Stimulated activated CD8-positive, alpha-beta memory T cell treated with anti-CD3 and anti-CD28 coated beads, Interleukin-2, amount 100 ng/mL, for 48 hours (primary cell): ENCODE measurements around the gene TOP2B.

Experiments used
- DNase-seq, 2 donors: peaks; one replicate each; pipeline ENCODE4 v3.0.0-alpha.2; 2020; ENCODE audit warnings: low read depth in 2 of 2

The TOP2B gene, protein sequence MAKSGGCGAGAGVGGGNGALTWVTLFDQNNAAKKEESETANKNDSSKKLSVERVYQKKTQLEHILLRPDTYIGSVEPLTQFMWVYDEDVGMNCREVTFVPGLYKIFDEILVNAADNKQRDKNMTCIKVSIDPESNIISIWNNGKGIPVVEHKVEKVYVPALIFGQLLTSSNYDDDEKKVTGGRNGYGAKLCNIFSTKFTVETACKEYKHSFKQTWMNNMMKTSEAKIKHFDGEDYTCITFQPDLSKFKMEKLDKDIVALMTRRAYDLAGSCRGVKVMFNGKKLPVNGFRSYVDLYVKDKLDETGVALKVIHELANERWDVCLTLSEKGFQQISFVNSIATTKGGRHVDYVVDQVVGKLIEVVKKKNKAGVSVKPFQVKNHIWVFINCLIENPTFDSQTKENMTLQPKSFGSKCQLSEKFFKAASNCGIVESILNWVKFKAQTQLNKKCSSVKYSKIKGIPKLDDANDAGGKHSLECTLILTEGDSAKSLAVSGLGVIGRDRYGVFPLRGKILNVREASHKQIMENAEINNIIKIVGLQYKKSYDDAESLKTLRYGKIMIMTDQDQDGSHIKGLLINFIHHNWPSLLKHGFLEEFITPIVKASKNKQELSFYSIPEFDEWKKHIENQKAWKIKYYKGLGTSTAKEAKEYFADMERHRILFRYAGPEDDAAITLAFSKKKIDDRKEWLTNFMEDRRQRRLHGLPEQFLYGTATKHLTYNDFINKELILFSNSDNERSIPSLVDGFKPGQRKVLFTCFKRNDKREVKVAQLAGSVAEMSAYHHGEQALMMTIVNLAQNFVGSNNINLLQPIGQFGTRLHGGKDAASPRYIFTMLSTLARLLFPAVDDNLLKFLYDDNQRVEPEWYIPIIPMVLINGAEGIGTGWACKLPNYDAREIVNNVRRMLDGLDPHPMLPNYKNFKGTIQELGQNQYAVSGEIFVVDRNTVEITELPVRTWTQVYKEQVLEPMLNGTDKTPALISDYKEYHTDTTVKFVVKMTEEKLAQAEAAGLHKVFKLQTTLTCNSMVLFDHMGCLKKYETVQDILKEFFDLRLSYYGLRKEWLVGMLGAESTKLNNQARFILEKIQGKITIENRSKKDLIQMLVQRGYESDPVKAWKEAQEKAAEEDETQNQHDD (N-terminal part only)

DNA sequence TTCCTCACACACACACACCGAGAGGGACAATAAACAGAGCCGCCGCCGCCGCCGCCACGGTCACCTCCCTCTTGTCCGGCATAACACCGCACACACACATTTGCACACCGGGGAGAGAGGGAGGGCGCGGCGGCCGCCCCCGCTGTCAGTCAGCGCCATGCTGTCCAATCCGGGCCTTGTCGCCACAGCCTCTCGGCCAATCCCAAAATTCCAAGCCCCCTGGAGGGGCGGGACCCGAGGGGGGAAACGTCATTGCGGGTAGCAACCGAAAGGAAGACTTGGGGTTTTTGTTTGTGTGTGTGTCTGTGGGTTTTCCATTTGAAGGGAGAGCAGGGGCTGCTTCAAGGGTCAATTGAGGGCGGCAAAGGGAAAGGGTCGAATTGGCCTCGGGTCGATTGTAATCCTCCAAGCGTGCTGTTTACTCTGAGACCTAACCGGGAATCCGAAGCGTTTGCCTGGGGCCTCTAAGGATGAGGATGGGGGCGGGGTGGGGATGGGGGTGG lies at the start of gene TOP2B:
TOP2B (minus strand) TSS at position 96 of the 503 bp plus-strand sequence. CDS start 610 bp downstream, outside the sequence.
- DNase-seq: peak; percentile 87 to 91

- no peak for DNase-seq
These were observed 48.8 kb upstream of the TOP2B start for GRCh38 chr3:25713341-25713985.

GRCh38 chr3:25711090-25711489 lies 46.4 kb upstream of the TOP2B start:
- no peak for DNase-seq

- DNase-seq: no peak
These were observed 43.3 kb upstream of the TOP2B start for GRCh38 chr3:25708036-25708435.

GRCh38 chr3:25707268-25707926 lies 42.7 kb upstream of the TOP2B start:
- DNase-seq: no peak

DNA sequence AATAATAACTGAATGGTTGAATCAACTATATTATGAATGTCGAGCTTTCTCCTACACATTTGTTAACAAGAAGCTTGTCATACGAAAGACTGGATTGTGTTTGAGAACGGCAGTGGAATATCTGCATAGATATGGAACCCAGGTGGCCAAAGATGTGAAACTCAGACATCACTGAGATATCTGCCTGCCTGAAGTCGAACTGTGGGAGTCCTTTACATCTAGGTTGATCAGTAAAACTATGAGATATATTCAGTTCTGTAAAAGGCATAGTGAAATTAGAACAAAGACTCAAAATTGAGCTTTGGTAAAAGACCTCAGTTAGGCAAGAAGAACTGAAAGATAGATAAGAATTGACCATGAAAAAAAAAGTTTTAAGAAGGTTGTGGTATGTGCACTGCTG lies 41.5 kb upstream of the TOP2B start:
- no peak for DNase-seq

DNA sequence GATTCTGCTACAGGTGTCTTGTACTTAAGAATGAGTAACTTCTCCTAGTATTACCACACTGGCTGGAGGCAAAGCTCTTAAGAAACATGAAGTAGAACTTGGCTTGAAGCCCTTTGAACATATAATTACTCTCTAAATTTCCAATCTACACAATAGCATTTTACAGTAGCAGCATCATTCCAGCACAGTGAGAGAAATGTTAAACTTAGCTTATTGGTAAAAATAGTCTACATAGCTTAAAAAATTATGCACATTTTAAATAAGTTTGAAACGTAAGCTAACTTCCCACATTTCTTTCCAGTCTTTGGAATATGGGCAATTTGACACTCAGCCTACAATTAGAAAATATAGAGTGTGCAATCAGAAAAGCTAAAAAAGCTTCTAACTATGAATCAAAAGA lies 32.8 kb upstream of the TOP2B start:
- DNase-seq: no peak

DNA sequence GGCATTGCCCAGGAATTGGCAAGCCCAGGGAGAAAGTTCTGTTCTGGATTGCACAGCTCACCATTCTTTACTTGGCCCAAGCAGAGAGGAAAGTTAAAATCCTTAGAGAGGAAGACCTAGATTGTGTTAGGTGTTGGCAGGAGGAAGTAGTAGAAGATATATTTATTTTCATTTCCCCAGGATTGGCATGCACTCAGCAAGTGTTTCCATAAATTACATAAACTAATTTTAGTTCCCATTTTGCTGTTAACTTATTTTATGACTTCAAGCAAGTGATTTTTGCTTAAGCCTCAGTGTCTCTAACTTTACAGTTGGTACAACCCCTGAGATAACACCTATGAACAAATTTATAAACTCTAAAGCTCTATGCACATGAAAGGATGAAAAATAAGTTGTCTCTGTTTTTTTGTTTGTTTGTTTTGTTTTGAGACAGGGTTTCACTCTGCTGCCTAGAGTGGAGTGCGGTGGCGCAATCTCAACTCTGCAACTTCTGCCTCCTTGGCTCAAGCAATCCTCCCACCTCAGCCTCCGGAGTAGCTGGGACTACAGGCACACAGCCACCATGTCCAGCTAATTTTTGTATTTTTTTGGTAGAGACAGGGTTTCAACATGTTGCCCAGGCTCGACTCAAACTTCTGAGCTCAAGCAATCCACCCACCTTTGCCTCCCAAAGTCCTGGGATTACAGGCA lies 31.2 kb upstream of the TOP2B start:
- no peak for DNase-seq

DNA sequence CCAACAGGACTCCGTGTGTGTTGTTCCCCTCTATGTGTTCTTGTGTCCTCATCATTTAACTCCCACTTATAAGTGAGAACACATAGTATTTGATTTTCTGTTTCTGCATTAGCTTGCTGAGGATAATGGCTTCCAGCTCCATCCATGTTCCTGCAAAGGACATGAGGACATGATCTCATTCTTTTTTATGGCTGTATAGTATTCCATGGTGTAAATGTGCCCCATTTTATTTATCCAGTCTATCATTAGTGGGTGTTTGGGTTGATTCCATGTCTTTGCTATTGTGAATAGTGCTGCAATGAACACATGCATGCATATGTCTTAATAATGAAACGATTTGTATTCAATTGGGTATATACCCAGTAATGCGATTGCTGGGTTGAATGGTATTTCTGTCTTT lies 28.5 kb upstream of the TOP2B start:
- DNase-seq: no peak

DNA sequence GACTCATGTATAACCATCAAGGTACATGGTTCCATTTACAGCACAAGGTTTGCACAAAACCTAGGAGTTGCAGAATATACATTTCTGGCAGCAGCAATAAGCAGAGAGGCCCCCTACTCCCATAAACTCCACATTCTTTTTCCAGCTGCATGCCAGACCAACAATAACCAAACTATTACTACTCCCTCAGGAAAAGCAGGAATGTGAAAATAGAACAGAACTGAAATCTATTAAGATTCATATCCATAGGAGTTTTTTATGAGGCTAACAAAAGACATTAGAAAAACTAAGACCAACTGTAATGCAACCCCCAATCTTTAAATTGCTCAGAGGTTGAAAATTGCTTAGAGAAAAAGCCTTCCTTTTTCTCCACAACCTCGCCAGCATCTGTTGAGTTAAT lies 27.6 kb upstream of the TOP2B start:
- DNase-seq: no peak

- no peak for DNase-seq
These were observed 26.2 kb upstream of the TOP2B start for GRCh38 chr3:25690768-25691533.

DNA sequence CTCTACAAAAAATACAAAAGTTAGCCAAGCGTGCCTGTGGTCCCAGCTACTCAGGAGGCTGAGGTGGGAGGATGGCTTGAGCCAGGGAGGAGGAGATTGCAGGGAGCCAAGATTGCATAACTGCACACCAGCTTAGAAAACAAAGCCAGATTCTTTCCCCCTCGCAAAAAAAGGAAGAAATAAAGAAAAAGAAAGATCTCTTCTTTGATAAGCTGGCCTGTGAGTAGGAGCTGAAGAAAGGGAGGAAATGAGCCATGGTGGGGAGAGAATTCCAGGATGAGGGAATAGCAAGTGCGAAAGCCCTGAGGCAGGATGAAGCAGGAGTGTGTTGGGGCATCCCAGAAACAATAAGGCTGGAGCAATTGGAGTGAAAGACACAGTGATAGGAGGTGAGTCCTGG lies 24.5 kb upstream of the TOP2B start:
- DNase-seq: no peak

- no peak for DNase-seq
These were observed 23.0 kb upstream of the TOP2B start for GRCh38 chr3:25687742-25688141.

- no peak for DNase-seq
These were observed 22.1 kb upstream of the TOP2B start for GRCh38 chr3:25686766-25687165.

DNA sequence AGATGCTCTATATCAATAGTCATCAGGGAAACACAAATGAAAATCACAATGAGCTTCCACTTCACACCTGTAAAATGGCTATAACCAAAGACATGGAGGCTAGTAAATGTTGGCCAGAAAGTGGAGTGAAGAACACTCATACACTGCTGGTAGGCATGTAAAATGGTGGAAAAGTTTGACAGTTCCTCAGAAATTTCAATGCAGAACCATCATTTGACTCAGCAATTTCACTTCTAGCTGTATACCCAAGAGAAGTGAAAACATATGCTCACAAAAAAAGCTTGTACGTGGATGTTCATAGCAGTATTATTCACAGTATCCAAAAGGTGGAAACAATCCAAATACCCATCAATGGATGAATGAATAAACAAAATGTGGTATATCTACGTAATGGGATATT lies 19.2 kb upstream of the TOP2B start:
- DNase-seq: no peak

DNA sequence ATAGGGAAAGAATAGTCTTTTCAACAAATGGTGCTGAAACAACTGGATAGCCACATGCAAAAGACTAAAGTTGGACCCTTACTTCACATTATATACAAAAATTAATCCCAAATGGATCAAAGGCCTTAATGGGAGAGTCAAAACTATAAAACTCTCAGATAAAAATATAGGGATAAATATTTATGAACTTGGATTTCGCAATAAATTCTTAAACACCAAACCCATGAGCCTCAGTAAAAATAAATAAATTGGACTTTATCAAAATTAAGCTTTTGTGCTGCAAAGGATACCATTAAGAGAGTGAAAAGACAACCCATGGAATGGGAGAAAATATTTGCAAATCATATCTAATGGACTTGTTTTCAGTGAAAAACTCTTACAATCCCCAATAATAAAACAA lies 18.7 kb upstream of the TOP2B start:
- no peak for DNase-seq

- no peak for DNase-seq
These were observed 15.1 kb upstream of the TOP2B start for GRCh38 chr3:25679642-25680302.

DNA sequence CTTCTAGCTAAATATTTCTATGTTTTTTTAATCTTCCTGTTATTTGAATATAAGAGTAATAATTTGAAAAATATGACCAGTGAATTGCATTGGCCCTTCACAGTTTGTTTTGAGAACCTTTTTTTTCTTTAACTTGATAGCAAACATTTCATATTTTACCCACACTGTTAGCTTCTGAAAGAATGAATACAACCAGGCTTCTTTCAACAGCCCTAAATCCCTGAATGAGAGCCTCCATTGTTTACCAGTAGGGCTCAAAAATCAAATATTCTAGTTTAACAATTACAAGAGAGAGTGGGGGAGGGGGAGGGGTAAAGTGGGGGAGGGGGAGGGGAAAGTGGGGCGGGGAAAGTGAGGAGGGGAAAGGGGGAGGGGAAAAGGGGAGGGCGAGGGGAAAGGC lies 14.5 kb upstream of the TOP2B start:
- DNase-seq: no peak

DNA sequence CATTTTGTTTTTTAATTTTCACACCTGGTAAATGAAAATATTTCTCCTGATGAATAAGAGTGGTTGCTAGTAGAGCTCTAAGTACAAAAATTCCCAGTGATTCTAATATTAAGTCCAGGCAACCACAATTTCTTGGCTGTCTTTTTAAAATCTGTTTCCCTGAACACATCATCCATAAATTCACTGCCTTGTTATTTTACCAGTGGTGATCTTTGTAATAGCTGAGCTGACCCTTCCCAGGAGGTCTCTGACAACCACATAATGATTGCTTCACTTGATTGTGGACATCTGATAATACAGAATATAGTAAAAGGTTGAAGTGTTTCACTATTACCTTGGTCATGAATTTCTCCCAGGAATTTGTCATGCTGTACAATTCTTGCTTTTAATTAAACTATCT lies 13.9 kb upstream of the TOP2B start:
- no peak for DNase-seq
